UCSD-AML1 (cell line): Measurements from ENCODE around the gene PKP2.

Experiments used
- DNase-seq: peaks from one replicate; lab custom pipeline; 2025; ENCODE audit not compliant: unreplicated experiment; lab: John Stamatoyannopoulos, UW

PKP2 gene

DNA sequence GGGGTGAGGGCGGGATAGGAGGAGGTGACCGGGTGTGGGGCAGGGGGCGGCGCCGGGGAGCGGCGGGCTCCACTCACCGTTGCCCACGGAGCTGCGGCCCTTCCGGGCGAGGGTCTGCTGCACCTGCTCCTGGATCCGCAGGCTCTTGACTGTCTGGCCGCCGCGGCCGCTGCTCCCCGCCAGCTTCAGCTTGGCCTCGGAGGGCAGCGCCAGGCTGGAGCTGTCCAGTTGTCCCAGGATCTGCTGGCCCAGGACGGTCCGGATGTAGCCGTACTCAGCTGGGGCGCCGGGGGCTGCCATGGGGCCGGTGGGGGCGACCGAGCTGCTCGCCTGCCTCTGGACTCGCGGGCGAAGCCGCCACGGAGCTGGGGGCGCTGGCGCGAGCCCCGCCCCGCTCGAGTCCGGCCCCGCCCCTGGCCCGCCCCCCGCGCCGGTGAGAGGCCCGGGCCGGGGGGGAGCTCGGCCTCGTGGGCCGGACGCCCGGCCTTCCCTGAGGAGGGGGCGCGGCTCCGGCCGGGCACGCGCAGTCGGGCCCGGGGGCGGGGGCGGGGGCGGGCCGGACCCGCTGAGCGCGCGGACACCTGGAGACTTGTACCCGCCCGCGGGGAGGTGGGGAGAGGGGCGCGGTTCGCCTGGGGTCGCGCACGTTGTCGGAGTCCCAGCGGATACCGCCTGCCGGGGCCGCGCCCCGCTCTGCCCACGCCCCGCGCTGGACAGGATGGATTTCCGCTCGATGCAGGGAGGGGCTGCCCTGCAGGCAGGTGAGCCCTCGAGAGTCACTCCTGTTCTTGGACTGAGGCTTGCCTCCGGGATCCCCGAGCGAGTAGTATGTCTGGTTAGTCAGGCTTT, at the start of gene PKP2:
Gene PKP2 (minus strand): TSS at position 346 of the 849 bp plus-strand sequence. CDS start 46 bp downstream, at position 300.
- no peak for DNase-seq

DNA sequence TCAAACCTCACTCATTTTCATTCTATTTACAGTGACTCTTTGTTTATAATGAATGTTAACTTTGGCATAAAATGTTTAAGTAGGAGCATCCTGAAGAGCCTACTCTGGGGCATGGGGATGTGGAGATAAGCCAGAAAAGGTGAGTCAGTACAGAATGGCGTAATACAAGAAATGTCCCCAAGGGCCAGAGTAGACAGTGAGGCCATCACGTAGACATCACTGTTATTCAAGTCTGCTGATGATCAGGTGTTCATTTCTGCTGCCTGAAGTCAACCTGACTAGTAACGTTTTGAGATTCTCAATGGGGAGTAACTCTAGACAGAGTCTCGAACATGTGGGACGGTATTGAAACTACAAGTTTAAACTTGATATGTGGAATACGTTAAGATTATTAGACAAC, 47.6 kb upstream of the PKP2 start:
- no peak for DNase-seq

DNA sequence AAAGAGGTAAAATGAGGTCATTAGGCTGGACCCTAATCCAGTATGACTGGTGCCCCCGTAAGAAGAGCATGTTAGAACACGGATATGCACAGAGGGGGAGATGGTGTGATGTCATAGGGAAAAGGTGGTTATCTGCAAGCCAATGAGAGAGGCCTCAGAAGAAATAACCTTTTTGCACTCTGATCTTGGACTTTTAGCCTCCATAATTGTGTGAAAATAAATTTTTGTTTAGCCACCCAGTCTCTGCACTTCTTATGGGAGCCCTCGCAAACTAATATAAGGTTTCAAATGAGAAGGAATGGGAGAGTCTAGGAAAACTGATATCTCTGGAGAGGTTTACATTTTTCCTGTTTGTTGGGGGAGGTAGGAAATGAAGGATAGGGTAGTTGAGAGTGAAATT, 43.2 kb upstream of the PKP2 start:
- no peak for DNase-seq

DNA sequence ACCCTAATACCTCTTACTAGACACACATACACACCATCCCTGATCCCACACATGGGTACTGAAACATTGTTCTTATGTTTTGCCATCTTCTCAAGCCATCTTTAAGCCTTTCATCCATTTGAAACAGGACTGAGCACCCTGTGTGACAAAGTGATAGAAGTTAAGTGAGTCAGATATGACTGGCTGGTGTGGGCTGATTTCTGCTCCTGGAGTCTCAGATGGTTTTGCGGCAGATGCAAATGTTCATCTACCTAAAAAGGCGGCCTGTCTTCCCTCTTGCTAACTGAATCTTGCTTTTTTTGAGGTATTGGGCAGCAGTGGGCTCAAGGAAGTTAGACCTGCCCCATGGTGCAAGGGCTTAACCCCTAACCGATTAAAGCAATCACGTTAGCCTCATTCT, 30.4 kb upstream of the PKP2 start:
- no peak for DNase-seq

DNA sequence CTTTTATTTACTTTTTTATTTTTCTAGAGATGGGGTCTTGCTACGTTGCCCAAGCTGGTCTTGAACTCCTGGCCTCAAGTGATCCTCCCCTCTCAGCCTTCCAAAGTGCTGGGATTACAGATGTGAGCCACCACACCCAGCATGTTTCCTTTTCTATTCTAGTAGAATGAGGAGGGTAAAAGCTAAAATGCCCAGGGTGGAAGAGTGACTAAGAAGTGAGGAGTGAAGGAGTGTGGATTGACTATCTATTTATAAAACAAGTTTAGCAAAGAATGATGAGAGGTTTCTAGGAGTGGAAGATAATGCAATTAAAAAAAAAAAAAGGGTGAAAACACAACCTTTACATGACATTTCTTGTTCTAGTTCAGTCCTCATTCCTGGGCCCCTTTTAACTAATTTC, 29.8 kb upstream of the PKP2 start:
- no peak for DNase-seq

DNA sequence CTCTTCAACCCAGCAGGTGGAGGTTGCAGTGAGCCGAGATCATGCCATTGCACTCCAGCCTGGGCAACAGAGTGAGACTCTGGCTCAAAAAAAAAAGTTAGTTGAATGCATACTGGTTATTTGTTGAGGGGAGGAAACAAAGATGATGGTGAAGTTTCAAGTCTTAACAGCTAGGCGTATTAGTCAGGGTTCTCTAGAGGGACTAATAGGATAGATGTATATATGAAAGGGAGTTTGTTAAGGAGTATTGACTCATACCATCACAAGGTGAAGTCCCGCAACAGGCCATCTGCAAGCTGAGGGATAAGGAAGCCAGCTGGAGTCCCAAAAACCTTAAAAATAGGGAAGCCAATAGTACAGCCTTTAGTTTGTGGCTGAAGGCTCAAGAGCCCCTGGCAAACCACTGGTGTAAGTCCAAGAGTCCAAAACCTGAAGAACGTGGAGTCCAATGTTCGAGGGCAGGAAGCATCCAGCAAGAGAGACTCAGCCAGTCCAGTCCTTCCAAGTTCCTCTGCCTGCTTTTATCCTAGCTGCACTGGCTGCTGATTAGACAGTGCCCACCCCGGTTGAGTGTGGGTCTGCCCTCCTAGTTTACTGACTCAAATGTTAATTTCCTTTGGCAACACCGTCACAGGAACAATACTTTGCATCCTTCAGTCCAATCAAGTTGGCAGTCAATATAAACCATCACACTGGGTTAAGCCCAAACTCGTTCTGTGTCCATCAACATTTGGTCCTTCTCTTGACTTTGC, 26.1 kb upstream of the PKP2 start:
- DNase-seq: no peak

DNA sequence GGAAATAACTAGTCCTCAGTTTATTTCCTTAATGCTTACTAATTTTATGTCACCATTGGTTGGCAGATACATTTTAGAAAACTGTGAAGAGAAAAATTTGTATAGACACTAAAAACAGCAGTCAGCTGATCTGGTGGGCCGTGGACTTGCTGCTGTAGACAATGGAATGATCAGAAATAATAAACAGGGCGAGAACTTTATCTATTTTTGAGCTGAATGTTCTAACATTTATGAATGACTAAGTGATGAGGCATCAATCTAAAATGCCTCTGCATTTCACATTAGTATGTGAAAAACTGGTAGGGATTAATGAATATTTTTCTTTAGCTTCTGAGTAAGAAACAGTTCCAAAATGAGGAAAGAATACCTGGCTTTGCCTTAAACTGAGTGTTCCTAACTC, 24.8 kb upstream of the PKP2 start:
- DNase-seq: no peak

DNA sequence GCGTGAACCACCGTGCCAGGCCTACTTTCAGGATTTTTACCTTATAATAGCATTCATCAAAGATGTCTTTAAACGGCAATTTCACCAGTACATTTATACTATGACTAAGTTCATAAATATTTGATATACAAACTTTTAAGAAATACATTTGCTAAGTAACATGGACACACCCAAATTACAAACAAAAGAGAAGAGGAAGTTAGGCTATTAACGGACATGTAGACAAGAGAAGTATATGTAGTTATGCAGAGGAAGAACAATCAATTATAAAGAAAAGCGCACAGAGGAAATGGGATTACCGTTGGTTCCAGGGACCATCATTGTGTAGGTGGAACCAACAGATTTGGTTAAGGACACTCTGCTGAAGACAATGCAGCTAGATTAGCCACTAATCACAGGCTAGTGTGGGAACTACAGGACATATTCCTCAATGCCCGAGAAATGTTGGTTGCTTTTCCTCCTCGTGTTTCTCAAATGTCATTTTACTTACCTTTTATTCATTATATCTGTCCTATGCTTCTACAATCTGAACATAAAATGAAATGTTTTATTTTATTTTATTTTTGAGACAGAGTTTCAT, 24.0 kb upstream of the PKP2 start:
- no peak for DNase-seq

DNA sequence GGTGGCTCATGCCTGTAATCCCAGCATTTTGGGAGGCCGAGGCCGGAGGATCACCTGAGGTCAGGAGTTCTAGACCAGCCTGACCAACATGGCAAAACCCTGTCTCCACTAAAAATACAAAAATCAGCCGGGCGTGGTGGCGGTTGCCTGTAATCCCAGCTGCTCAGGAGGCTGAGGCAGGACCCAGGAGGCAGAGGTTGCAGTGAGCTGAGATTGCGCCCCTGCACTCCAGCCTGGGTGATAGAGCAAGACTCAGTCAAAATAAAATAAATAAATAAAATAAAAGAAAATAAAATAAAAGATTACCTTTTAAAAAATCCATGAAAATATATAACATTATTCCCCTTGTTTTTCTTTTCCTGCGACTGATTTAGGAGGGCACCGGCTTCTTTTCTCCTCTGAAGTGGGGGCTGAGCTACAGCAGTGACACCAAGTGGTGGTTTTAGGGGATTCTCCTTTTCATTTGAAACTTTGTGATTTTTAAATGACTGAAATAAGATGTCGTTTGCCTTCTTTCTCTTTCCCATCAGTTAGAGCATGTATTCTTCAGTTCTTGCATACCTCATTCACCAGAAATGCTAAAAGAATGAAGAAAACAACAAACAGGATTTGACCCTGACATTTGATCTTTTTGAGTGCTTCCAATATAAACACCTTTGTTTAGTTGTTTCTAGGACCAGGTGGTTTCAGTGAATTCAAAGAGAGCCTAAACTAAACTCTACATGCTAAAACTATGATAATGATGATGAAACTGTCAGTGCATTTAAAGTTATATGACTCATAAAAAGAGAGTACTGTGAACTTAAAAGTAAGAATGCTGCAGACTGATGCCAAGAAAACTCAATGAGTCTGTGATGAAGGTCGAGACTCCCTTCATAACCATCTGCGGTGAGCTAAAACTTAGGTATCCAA, 22.6 kb upstream of the PKP2 start:
- no peak for DNase-seq

DNA sequence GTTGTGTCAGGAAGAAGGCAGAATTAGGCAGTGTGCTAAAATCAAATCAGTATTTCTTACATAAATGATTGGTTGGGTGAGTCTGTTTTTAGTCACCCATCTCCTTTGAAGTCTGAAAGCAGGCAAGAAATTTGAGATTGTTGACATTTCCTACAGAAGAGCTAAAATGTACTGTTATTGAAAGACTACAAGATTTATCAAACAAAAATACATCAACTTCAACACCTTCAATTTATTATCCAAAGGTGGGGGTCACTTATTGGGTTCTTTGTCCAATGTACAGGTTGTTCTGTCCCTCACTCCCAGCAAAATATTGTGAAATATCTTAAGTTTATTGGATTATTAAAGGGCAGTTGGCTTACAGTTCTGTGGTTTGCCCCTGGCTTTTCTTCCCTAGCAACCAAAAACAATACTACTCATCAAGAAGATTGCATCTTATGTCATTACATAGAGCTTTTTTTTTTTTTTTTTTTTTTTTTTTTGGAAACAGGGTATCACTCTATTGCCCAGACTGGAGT, 20.6 kb upstream of the PKP2 start:
- no peak for DNase-seq

DNA sequence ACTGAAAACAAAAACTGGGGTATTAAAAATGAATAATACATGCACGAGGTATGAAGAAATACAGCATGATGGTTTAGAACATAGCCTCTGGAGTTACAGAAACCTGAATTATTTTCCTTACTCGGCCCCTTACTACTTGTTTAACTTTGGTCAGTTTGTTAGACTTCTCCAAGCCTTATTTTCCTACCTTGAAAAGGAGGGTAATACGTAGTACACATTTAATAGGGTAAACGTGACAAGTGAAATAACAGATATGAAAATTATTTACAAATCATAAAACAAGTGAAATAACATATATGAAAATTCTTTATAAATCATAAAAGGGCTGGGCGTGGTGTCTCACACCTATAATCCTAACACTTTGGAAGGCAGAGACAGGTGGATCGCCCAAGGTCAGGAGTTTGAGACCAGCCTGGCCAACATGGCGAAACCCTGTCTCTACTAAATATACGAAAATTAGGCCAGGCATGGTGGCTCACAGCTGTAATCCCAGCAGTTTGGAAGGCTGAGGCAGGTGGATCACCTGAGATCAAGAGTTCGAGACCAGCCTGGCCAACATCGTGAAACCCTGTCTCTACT, 11.4 kb upstream of the PKP2 start:
- no peak for DNase-seq

DNA sequence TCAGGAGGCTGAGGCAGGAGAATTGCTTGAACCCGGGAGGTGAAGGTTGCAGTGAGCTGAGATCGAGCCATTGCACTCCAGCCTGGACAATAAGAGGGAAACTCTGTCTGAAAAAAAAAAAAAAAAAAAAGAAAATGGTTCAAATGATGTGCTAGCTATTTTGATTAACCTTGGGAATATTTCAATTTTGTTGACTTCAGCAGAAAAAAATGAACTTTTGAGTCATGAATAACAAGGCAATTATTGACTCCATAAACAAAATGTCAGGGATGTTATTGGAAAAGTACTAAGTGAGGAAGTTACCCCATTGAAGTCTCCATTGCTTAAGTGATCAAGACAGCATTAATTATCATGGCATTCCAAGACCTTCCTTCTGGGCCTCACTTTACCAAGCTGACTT, 10.6 kb upstream of the PKP2 start:
- no peak for DNase-seq

DNA sequence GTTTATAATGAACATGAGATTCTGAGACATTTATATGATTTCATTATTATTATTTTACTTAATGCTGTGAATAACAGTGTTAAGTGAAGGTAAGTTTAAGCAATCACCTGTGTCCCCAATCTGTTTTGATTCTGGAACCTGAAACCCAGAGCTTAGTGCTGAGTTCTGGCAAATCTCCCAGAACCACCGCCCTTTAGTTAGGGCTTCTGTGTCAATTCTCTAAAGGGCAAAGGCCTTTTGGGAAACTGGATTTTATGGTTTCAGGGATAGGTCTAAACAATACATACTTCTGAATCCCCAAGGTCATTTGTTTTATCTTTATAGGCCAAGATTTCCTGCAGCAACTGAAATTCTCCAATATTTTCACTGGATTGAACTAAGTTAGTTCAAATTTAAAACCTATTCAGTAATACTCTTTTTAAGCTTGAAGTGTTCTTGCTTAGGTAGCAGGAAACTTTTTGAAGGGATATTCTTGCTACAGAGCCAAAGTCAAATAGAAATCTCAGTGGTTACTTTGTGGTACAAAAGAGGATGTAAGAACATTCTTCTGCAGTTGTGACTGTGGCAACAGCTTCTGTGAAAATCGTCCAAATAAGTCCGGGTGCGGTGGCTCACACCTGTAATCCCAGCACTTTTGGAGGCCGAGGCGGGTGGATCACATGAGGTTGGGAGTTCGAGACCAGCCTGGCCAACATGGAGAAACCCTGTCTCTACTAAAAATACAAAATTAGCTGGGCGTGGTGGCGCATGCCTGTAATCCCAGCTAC, 10.0 kb upstream of the PKP2 start:
- DNase-seq: no peak

DNA sequence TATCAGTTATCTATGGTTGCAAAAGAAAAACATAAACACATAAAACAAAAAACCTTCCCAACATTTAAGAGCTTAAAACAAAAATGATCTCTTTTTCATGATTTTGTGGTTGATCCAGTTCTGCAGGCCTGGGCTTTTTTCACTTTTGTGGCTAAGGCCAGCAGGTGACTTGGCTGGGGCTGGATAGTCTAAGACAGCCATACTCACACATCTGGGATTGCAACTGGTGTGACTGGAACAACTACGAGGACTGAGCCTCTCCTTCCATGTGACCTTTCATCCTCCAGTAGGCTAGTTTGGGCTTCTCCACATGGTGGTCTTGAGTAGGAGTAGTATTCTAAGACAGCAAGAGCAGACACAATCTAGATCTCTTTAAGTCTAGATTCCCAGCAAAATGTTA, 7.2 kb upstream of the PKP2 start:
- no peak for DNase-seq

DNA sequence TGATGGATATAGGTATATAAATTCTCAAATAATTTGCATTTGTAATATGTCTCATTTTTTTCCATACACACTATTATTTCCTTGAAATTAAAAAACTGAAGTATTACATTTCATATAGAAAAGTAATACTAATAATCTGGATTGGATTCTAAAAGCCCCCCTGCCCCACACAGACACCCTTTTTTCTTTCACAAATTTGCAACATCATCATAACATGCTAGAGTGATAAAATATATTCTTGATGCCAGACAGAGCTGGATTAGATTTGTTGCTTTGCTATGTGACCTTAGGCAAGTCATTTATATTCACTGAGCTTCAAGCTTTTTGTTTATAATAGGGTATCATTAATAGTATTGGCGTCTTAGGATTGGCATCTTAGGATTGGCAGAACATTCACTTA, 6.7 kb upstream of the PKP2 start:
- DNase-seq: no peak

DNA sequence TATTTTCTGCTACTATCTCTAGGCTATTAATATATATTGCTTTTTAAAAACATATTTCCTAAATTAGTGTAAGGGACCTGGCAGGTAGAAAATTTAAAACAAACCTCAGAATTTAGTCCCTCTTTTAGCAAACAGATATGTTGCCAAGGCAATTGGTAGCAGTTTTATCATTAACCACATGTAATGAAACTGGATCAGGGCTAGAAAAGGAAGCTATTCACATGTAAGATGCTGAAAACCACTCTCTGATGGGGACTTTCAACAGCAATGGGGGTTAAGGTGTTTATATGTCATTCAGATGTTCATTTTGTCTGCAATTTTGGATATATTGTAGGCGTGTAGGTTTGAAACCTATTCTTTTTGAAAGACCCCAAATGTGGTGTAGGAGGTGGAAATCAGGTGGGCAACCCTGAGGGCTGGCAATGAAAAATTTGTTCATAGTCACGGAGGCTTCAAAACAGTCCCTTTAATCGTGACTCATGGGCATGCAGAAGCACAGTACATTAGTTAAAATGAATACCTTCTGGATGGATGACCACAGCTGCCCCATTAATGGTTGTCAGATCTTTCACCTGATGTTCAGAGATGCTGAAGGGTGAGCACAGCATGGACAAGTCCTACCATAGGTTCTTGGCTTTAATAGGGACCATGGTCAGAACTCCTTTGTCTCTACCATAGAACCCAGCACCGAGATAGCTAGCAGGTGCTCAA, 5.9 kb upstream of the PKP2 start:
- DNase-seq: no peak

DNA sequence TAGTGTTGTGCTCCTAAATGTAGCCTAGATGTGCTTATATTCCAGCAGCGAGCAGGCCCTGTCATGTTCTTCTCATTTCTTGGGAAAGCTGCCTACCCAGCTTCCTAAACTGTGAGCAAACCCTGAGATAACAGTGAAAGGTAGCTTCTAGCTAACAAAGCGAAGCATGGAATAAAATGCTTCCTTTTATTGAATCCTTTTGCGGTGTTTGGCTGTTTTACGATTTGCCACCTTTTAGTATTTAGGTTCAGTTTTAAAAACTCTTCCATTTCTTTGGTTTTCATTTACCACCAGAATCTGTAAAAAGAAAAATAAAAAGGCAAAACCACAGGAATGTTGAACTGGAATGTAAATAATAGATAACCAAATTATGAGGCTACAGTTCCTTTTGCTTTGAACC, 5.0 kb upstream of the PKP2 start:
- DNase-seq: no peak

DNA sequence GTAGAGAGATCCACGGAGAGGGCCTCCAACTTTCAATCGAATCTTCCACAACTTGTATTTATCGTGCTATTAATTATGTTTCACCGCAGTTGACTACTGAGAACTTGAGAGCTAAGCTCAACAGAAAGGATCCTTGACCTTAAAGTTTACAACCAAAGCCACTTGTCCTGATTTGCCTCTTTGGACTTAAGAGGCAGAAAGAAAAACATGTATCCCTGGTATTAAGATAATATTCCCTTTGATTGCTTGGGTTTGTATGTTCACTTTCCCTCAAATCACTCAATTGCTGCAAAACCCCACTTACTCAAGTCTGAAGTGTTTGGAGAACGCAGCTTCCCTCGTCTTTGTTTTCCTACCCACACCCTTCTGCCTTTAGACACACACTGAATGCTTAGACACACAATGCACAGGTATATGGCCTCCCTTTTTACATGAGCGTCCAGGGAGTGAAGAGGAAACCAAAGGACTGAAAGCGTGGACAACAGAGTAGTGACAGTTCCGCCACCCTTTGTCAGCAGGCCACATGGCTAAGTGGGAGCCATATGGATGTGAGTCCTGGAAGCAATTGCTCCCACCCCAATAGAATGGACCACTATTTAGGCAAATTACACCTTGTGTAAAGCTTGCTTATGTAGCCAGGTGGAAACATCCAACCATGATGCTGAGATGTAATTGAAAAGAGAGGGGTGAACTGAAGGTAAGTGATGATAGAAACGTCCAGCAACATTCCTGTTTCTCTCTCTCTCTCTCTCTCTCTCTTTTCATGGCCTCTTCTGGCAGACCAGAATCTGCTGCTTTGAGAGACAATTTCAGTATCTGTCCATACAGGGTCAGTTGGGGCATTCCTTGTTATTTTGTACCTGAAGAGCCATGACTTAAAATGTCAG, 1.4 kb upstream of the PKP2 start:
- DNase-seq: no peak
